HL-60 (cell line): ENCODE results near the gene WEE2.
"Not testable (repeated sequence)": the region's sequence is repeated elsewhere in the genome, so short reads cannot be mapped to it uniquely, and the experiment has no call there.

Experiments
- DNase-seq, 2 experiments: peaks; one replicate each; pipeline ENCODE4 v3.0.0-alpha.2; 2010 to 2020; ENCODE audit warnings: low read depth in 1 of 2, low spot score in 1 of 2
- H3K27ac ChIP-seq: fragments of 250-450 bp; sonication (Bioruptor Pico); replicated peaks from 2 replicates; pipeline ENCODE4 v1.5.1; 2020; ENCODE audit warnings: mild to moderate bottlenecking, moderate library complexity
- H3K27me3 ChIP-seq: fragments of 250-450 bp; sonication (Bioruptor Pico); 2 replicates; pipeline ENCODE4 v1.5.1; 2021; ENCODE audit warnings: mild to moderate bottlenecking, moderate library complexity; ENCODE audit not compliant: insufficient read depth, poor library complexity, severe bottlenecking
- H3K4me3 ChIP-seq: replicated peaks from 2 replicates; pipeline ENCODE4 v1.5.1; 2011; ENCODE audit warnings: mild to moderate bottlenecking, control low read depth, low read length; ENCODE audit not compliant: insufficient read depth
- GABPA ChIP-seq: IDR thresholded peaks from 2 replicates; pipeline ENCODE4 v1.6.1; 2012; ENCODE audit warnings: low read depth
- POLR2AphosphoS5 ChIP-seq: IDR thresholded peaks from 2 replicates; pipeline ENCODE4 v1.6.1; 2012; ENCODE audit warnings: low read depth
- SPI1 ChIP-seq: IDR thresholded peaks from 2 replicates; pipeline ENCODE4 v1.6.1; 2012; ENCODE audit warnings: low read depth, mild to moderate bottlenecking, borderline replicate concordance
- TF ChIP-seq, protein P1 (sequence below): IDR thresholded peaks from 2 replicates; pipeline ENCODE4 v1.6.1; 2012; ENCODE audit warnings: low read depth; ENCODE audit not compliant: insufficient replicate concordance
- TF ChIP-seq, protein P2 (sequence below): IDR thresholded peaks from one replicate; pipeline ENCODE4 v1.5.1; 2011; ENCODE audit warnings: low read length, control low read depth, inconsistent platforms; ENCODE audit not compliant: insufficient read depth

Gene WEE2

DNA sequence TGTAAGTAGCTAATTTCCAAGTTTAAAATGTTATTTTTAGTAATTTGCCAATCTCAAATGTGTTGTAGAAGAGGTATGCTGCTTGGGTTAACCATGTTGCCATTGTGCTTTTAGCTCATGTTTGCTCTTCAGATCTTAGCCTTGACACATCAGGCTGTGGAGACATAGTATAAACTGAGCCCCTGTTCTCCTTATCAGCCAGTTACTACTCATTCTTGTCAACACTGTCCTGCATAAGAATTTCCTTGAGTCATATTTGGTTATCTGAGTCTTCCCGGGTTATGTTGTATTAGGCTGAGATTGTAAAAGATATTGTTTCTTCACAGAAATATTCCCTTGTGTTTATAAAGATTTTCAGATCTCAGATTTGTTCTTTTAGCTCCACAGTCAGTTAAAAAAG is 34.1 kb downstream of the WEE2 start:
- Histone ChIP-seq H3K27ac (no peak overlapping the region), H3K27me3 (no peaks in the 10 kb centered on the region), H3K4me3 (no peak overlapping the region)
- DNase-seq = no peak
- TF ChIP-seq, protein P1, sequence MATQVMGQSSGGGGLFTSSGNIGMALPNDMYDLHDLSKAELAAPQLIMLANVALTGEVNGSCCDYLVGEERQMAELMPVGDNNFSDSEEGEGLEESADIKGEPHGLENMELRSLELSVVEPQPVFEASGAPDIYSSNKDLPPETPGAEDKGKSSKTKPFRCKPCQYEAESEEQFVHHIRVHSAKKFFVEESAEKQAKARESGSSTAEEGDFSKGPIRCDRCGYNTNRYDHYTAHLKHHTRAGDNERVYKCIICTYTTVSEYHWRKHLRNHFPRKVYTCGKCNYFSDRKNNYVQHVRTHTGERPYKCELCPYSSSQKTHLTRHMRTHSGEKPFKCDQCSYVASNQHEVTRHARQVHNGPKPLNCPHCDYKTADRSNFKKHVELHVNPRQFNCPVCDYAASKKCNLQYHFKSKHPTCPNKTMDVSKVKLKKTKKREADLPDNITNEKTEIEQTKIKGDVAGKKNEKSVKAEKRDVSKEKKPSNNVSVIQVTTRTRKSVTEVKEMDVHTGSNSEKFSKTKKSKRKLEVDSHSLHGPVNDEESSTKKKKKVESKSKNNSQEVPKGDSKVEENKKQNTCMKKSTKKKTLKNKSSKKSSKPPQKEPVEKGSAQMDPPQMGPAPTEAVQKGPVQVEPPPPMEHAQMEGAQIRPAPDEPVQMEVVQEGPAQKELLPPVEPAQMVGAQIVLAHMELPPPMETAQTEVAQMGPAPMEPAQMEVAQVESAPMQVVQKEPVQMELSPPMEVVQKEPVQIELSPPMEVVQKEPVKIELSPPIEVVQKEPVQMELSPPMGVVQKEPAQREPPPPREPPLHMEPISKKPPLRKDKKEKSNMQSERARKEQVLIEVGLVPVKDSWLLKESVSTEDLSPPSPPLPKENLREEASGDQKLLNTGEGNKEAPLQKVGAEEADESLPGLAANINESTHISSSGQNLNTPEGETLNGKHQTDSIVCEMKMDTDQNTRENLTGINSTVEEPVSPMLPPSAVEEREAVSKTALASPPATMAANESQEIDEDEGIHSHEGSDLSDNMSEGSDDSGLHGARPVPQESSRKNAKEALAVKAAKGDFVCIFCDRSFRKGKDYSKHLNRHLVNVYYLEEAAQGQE = no peak
- no peak for TF ChIP-seq GABPA
- no peak for TF ChIP-seq POLR2AphosphoS5
- TF ChIP-seq, protein P2, sequence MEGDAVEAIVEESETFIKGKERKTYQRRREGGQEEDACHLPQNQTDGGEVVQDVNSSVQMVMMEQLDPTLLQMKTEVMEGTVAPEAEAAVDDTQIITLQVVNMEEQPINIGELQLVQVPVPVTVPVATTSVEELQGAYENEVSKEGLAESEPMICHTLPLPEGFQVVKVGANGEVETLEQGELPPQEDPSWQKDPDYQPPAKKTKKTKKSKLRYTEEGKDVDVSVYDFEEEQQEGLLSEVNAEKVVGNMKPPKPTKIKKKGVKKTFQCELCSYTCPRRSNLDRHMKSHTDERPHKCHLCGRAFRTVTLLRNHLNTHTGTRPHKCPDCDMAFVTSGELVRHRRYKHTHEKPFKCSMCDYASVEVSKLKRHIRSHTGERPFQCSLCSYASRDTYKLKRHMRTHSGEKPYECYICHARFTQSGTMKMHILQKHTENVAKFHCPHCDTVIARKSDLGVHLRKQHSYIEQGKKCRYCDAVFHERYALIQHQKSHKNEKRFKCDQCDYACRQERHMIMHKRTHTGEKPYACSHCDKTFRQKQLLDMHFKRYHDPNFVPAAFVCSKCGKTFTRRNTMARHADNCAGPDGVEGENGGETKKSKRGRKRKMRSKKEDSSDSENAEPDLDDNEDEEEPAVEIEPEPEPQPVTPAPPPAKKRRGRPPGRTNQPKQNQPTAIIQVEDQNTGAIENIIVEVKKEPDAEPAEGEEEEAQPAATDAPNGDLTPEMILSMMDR = no peak
- TF ChIP-seq SPI1 = no peak

DNA sequence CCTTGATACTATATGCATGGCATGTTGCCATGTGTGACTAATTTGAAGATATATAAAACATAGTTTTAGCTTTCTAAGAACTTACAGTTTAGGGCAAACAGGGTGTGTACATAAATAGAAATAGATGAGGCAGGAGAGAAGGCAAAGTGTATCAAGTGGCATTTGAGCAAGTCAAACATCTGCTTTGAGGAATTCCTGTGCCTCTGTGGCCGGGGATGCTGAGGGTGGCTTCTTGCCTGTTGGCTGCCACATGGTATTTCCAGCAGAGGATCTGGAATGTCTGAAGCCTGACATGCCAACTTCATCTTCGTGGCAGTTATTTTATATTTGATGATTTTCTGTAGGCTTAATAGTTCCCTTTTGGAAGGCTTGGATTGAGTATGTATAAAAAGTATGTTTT is 36.0 kb downstream of the WEE2 start:
- no peak for TF ChIP-seq SPI1
- no peak for TF ChIP-seq GABPA
- TF ChIP-seq, protein P1 = no peak
- TF ChIP-seq, protein P2 = no peak
- no peak for TF ChIP-seq POLR2AphosphoS5
- Histone ChIP-seq H3K4me3 (no peak overlapping the region), H3K27ac (no peak overlapping the region), H3K27me3 (no peaks in the 10 kb centered on the region)
- DNase-seq = no peak

DNA sequence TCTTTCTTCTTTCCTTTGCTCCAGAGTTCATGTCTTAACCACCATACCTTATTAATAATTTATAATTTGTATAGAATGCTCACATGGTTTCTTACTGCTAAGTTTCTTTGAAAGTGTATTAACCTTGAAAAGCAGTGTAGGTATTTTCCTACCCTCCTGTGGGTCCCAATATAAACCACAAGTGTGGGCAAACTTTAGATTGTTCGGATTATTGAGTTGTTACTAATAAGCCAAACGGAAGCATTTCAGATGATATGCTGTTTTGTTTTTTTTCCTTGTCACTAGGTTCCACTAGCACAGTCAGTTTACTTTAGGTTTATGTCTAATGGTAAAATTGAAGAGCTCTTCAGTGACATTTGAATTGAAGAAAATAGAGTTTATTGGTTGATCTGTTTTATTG is 40.2 kb downstream of the WEE2 start:
- H3K4me3 ChIP-seq = no peak overlapping the region
- DNase-seq = no peak
- no peaks in the 10 kb centered on the region for H3K27me3 ChIP-seq
- no peak overlapping the region for H3K27ac ChIP-seq
- TF ChIP-seq, protein P1 = no peak
- TF ChIP-seq, protein P2 = no peak
- no peak for TF ChIP-seq POLR2AphosphoS5
- no peak for TF ChIP-seq SPI1
- TF ChIP-seq GABPA = no peak

DNA sequence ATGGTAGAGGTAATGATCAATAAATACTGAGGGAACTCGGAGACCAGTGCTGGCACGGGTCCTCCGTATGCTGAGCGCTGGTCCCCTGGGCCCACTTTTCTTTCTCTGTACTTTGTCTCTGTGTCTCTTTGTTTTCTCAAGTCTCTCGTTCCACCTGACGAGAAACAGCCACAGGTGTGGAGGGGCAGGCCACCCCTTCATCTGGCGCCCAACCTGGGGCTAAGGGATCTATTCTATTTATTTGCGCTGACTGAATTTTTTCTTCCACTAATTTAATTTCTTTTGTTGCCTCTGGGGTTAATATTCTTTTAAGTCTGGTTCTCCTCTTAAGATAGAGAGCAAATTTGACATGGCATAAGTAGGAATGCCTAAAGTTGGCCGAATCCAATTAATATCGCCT is 43.8 kb downstream of the WEE2 start:
- H3K27ac ChIP-seq, H3K4me3 ChIP-seq, DNase-seq, H3K27me3 ChIP-seq: not testable (repeated sequence)
